ENCODE results near the gene CANT1. TPM values are rescaled to one million over a fixed set of nuclear protein-coding genes. Genes with fewer than 3 reads are reported as not detected.

CANT1 gene
- total RNA-seq, 1 donor from 2014 or later: 33.3 TPM

GRCh38 chr17:78991906-78992532 is 17.5 kb downstream of the CANT1 start:
- Mint-ChIP-seq H3K36me3 (ENCODE audit: unreplicated experiment) (peaks cover 9% of the 10 kb centered on the region), H3K9me3 (ENCODE audit: unreplicated experiment) (peaks cover 1% of the 10 kb centered on the region), H3K4me1 (ENCODE audit: low read depth, unreplicated experiment) (peaks cover 5% of the 10 kb centered on the region), H3K27me3 (ENCODE audit: unreplicated experiment) (peaks cover 3% of the 10 kb centered on the region), H3K27ac (ENCODE audit: unreplicated experiment) (no peak overlapping the region), H3K4me3 (ENCODE audit: unreplicated experiment) (no peak overlapping the region)
- no peak for TF ChIP-seq CTCF (IDR thresholded peaks at IDR 0.05; ENCODE audit: partially characterized antibody, unreplicated experiment)
- DNase-seq: no peak

- peaks cover 5% of the 10 kb centered on the region for H3K4me1 Mint-ChIP-seq (ENCODE audit: low read depth, unreplicated experiment)
- H3K4me3 Mint-ChIP-seq (ENCODE audit: unreplicated experiment): no peak overlapping the region
- H3K9me3 Mint-ChIP-seq (ENCODE audit: unreplicated experiment): peaks cover 1% of the 10 kb centered on the region
- peaks cover 5% of the 10 kb centered on the region for H3K27me3 Mint-ChIP-seq (ENCODE audit: unreplicated experiment)
- no peak for DNase-seq
- peaks cover 6% of the 10 kb centered on the region for H3K36me3 Mint-ChIP-seq (ENCODE audit: unreplicated experiment)
- no peak overlapping the region for H3K27ac Mint-ChIP-seq (ENCODE audit: unreplicated experiment)
- no peak for TF ChIP-seq CTCF (IDR thresholded peaks at IDR 0.05; ENCODE audit: partially characterized antibody, unreplicated experiment)
Measured at GRCh38 chr17:78991017-78991738, 18.4 kb downstream of the CANT1 start.

- Mint-ChIP-seq H3K4me1 (ENCODE audit: low read depth, unreplicated experiment) (peaks cover 5% of the 10 kb centered on the region), H3K27ac (ENCODE audit: unreplicated experiment) (no peak overlapping the region), H3K4me3 (ENCODE audit: unreplicated experiment) (no peak overlapping the region), H3K36me3 (ENCODE audit: unreplicated experiment) (peaks cover 6% of the 10 kb centered on the region), H3K9me3 (ENCODE audit: unreplicated experiment) (peaks cover 1% of the 10 kb centered on the region), H3K27me3 (ENCODE audit: unreplicated experiment) (peaks cover 1% of the 10 kb centered on the region)
- TF ChIP-seq CTCF (IDR thresholded peaks at IDR 0.05; ENCODE audit: partially characterized antibody, unreplicated experiment): no peak
- no peak for DNase-seq
Measured at GRCh38 chr17:78990349-78991016, 19.1 kb downstream of the CANT1 start.

- no peak for TF ChIP-seq CTCF (IDR thresholded peaks at IDR 0.05; ENCODE audit: partially characterized antibody, unreplicated experiment)
- peaks cover 1% of the 10 kb centered on the region for H3K27me3 Mint-ChIP-seq (ENCODE audit: unreplicated experiment)
- DNase-seq: no peak
- H3K9me3 Mint-ChIP-seq (ENCODE audit: unreplicated experiment): peaks cover 1% of the 10 kb centered on the region
- peaks cover 5% of the 10 kb centered on the region for H3K4me1 Mint-ChIP-seq (ENCODE audit: low read depth, unreplicated experiment)
- no peak overlapping the region for H3K27ac Mint-ChIP-seq (ENCODE audit: unreplicated experiment)
- no peak overlapping the region for H3K4me3 Mint-ChIP-seq (ENCODE audit: unreplicated experiment)
- H3K36me3 Mint-ChIP-seq (ENCODE audit: unreplicated experiment): peaks cover 5% of the 10 kb centered on the region
Measured at GRCh38 chr17:78988152-78988551, 21.4 kb downstream of the CANT1 start.

Data from glutamatergic neuron (in vitro differentiated cells).